Bronchial epithelial cell (primary cell): ENCODE data around the gene SORBS1. TPM values are rescaled to one million over a fixed set of nuclear protein-coding genes. Genes with fewer than 3 reads are reported as not detected.

Experiments used
- DNase-seq: peaks from one replicate; pipeline ENCODE4 v3.0.0-alpha.2; 2010; ENCODE audit warnings: low read depth
- FAIRE-seq: peaks from 2 replicates; lab custom pipeline; 2011; peaks lifted over from hg19 to GRCh38; lab: Jason Lieb, UNC
- H3K27me3 ChIP-seq: 2 replicates; pipeline ENCODE4 v1.5.1; 2011; ENCODE audit warnings: low read length; ENCODE audit not compliant: control insufficient read depth, insufficient read depth
- H3K36me3 ChIP-seq: 2 replicates; pipeline ENCODE4 v1.5.1; 2011; ENCODE audit warnings: low read length; ENCODE audit not compliant: control insufficient read depth, insufficient read depth
- H3K4me3 ChIP-seq: 2 replicates; pipeline ENCODE4 v1.5.1; 2011; ENCODE audit warnings: mild to moderate bottlenecking, low read depth, low read length, control low read depth
- total RNA-seq: library from RNA; depleted of rRNA; stranded (reverse); fragments of >200 nt; gene quantifications from 2 replicates; pipeline ENCODE4 v1.2.1, GENCODE V29; 2014
- TF ChIP-seq, protein P1 (sequence below): IDR thresholded peaks from 2 replicates; pipeline ENCODE4 v1.5.1; 2011; ENCODE audit warnings: mild to moderate bottlenecking, moderate library complexity, low read length, control low read depth, inconsistent platforms; ENCODE audit not compliant: insufficient read depth, severe bottlenecking

Gene SORBS1
- total RNA-seq, 1 donor from 2014 or later = under 0.01 TPM

DNA sequence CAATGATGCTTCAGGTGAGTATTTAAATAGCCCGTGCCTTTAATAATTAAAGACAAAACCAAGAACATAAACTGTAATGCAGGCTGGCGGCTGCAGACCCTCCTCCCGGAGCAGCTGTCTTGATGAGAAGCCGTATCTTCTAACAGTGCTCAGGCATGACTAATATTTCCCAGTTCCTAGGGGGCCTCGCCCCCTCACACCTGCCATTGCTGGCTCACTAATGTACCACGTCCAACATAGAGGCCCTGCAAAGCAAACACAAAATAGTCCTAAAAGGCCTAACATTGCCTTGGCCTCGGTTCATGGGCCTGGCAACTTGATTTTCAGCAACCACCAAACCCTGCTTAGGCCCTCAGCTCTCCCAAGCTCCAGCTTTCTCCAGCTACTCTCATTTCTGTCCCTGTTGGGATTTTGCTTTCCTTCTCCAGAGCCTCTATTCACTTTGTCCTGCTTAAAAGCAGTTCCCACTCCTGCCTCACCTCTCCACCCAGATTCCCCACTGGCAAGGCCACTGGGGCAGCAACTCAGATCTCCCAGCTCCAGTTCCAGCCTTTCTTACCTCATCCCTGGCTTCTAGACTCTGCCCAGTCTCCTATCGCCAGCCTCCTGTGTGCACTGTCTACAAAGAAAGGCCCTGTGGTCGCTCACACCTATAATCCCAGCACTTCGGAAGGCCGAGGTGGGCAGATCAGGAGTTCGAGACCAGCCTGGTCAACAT, 16.2 kb downstream of the SORBS1 start:
- FAIRE-seq = no peak
- H3K27me3 ChIP-seq = no peaks in the 10 kb centered on the region
- no peak for DNase-seq
- H3K36me3 ChIP-seq = no peaks in the 10 kb centered on the region
- H3K4me3 ChIP-seq = no peak overlapping the region
- TF ChIP-seq, protein P1, sequence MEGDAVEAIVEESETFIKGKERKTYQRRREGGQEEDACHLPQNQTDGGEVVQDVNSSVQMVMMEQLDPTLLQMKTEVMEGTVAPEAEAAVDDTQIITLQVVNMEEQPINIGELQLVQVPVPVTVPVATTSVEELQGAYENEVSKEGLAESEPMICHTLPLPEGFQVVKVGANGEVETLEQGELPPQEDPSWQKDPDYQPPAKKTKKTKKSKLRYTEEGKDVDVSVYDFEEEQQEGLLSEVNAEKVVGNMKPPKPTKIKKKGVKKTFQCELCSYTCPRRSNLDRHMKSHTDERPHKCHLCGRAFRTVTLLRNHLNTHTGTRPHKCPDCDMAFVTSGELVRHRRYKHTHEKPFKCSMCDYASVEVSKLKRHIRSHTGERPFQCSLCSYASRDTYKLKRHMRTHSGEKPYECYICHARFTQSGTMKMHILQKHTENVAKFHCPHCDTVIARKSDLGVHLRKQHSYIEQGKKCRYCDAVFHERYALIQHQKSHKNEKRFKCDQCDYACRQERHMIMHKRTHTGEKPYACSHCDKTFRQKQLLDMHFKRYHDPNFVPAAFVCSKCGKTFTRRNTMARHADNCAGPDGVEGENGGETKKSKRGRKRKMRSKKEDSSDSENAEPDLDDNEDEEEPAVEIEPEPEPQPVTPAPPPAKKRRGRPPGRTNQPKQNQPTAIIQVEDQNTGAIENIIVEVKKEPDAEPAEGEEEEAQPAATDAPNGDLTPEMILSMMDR = no peak

- Histone ChIP-seq H3K36me3 (no peaks in the 10 kb centered on the region), H3K27me3 (no peaks in the 10 kb centered on the region), H3K4me3 (no peak overlapping the region)
- DNase-seq (no peak), FAIRE-seq (no peak)
- TF ChIP-seq, protein P1 = no peak
Observed at GRCh38 chr10:95543459-95543858, 17.7 kb downstream of the SORBS1 start.

GRCh38 chr10:95542761-95543160, 18.4 kb downstream of the SORBS1 start:
- FAIRE-seq (no peak), DNase-seq (no peak)
- H3K4me3 ChIP-seq = no peak overlapping the region
- no peaks in the 10 kb centered on the region for H3K27me3 ChIP-seq
- no peaks in the 10 kb centered on the region for H3K36me3 ChIP-seq
- TF ChIP-seq, protein P1 = no peak

DNA sequence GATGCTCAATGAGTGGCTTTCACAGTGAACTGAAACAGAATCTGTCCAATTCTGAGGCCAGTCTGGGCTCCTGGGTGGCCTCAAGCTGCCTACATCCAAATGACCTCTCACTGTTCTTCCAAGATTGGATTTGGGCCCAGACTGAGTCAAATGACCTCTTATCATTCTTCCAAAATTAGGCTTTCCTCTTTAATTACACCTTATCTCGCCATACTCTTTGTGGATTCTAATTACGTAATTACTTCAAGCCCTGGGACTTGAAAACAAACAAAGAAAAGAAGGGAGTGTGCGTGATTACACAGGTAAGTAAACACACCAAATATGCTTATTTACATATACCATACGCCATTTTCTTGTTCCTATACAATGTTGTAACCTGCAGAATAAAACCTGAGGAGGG, 18.8 kb downstream of the SORBS1 start:
- DNase-seq (peak; percentile 22), FAIRE-seq (no peak)
- TF ChIP-seq, protein P1 = no peak
- H3K36me3 ChIP-seq = no peaks in the 10 kb centered on the region
- no peak overlapping the region for H3K4me3 ChIP-seq
- no peaks in the 10 kb centered on the region for H3K27me3 ChIP-seq

GRCh38 chr10:95540514-95541052, 20.6 kb downstream of the SORBS1 start:
- Histone ChIP-seq H3K4me3 (no peak overlapping the region), H3K36me3 (no peaks in the 10 kb centered on the region), H3K27me3 (no peaks in the 10 kb centered on the region)
- no peak for FAIRE-seq
- no peak for DNase-seq
- TF ChIP-seq, protein P1 = no peak
